Pancreas (tissue), 10 donors: ENCODE data around the gene TRAF3IP3. TPM values are rescaled to one million over a fixed set of nuclear protein-coding genes. Genes with fewer than 3 reads are reported as not detected.

ENCODE experiments used
- ATAC-seq, 4 donors: fragments of 200-7000 bp; cut with Tn5 transposase; one replicate each; pipeline versions ENCODE4 v1.8.0 to v1.9.1; 2020; ENCODE audit warnings: mild to moderate bottlenecking in 4 of 4, moderate library complexity in 4 of 4
- DNase-seq, 6 donors: peaks; one replicate each; pipeline ENCODE4 v3.0.0-alpha.2; 2020
- FAIRE-seq: peaks from 2 replicates; lab custom pipeline; 2012; peaks lifted over from hg19 to GRCh38; lab: Jason Lieb, UNC
- H3K27ac ChIP-seq, 4 donors: fragments of 200-600 bp; sonication (generic); 1 replicate in 3 of 4; 2 replicates in 1 of 4; pipeline versions ENCODE4 v1.5.0 to v1.8.0; 2020
- H3K27me3 ChIP-seq, 4 donors: fragments of 200-600 bp; one replicate each; pipeline ENCODE4 v1.8.0; 2021
- H3K36me3 ChIP-seq, 3 donors: fragments of 200-600 bp; sonication (generic) in 1 of 3; one replicate each; pipeline versions ENCODE4 v1.5.0 to v1.8.0; 2020 to 2021
- H3K4me1 ChIP-seq, 3 donors: fragments of 200-600 bp; one replicate each; pipeline ENCODE4 v1.8.0; 2021
- H3K4me3 ChIP-seq, 4 donors: fragments of 200-600 bp; sonication (generic) in 2 of 4; one replicate each; pipeline versions ENCODE4 v1.5.0 to v1.8.0; 2020 to 2021
- H3K9me3 ChIP-seq, 4 donors: fragments of 200-600 bp; one replicate each; pipeline ENCODE4 v1.8.0; 2021
- CTCF ChIP-seq, 4 donors: fragments of 200-600 bp; sonication (generic) in 3 of 4; IDR thresholded peaks; one replicate each; pipeline versions ENCODE4 v1.5.0 to v1.8.0; 2021; ENCODE audit warnings: antibody characterized with exemption in 4 of 4
- WGBS, 2 donors: extraction: QIAGEN DNeasy Blood & Tissue Kit; methylation state at CpG; one replicate each; pipeline ENCODE4 v1.1.7; 2013; 5-methylcytosine and 5-hydroxymethylcytosine counted together
- intact Hi-C, 3 donors: fragments of 100-400 bp; cut with DNase I; formaldehyde crosslinking; loops; one replicate each; pipeline versions ENCODE4 v1.11.1 to v1.14.2; 2022
- polyA plus RNA-seq, 2 donors: library from polyadenylated mRNA; stranded (reverse); fragments of 200-250 nt; gene quantifications; one replicate each; pipeline ENCODE4 v1.2.3, GENCODE V29; 2013
- total RNA-seq, 6 donors: library from RNA; stranded (reverse); fragmentation: NEBNext Ultra II Directional in 4 of 6; extraction: Animal tissue kit (Norgen Biotek cat#: 25700) in 4 of 6; gene quantifications; one replicate each; pipeline versions ENCODE4 v1.2.1 to v1.2.4, GENCODE V29; 2021 to 2023
- donor health status: healthy with polysubstance abuse.
- donor health status: DM: no; HTN: no; CAD: no; lungs with moderate emphysema.
- donor health status: DM: no; HTN: no; CAD: no.
- donor health status: control.
- donor health status: control.
- donor health status: Bipolar disorder and iron deficiency.
- donor health status: DM: yes; HTN: yes; CAD: no.
- donor health status: DM: no; HTN: no; CAD: no.
- donor health status: DM: no; HTN: no; CAD: no.
- donor health status: DM: yes; HTN: yes; CAD: no.

The TRAF3IP3 gene
- total and polyA plus RNA-seq, 8 donors: 0.42 to 5.5 (median 1.5) TPM

DNA sequence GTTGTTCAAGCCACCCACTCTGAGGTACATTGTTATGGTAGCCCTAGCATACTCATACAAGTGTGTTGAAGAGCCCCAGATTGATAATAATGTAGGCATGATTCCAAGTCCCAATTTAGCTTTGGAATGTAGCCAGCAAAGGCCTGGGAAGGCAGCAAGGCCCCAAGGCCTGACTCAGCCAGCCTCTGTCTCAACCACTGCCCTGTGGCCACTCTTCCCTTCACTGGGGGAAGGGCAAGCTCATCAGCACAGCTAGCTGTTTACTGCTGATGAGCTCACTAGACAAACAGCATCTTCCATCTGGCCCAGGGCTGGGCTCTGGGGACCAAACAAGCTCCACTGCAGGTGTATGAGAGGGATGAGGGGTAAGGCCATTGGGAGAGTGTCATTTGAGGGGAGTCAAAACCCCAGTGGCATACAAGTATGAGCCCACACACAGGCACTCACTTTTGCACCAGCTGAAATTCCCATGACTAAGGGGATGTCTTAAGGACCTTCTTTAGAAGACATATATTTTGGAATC lies 52.3 kb downstream of the TRAF3IP3 start:
- DNase-seq (no peak), ATAC-seq (no peak), FAIRE-seq (no peak)
- intact Hi-C loops: no loop called here
- H3K27me3 ChIP-seq: no peaks in the 10 kb centered on the region
- no peak overlapping the region for H3K4me3 ChIP-seq
- no peaks in the 10 kb centered on the region for H3K36me3 ChIP-seq
- no peaks in the 10 kb centered on the region for H3K9me3 ChIP-seq
- H3K4me1 ChIP-seq: peaks cover 6 to 17% (median 14%) of the 10 kb centered on the region in 3 donors
- no peak for TF ChIP-seq CTCF (IDR thresholded peaks at IDR 0.05)
- no peak overlapping the region for H3K27ac ChIP-seq

GRCh38 chr1:209809611-209810010 lies 53.8 kb downstream of the TRAF3IP3 start:
- H3K36me3 ChIP-seq: no peaks in the 10 kb centered on the region
- H3K27me3 ChIP-seq: no peaks in the 10 kb centered on the region
- H3K27ac ChIP-seq: no peak overlapping the region
- WGBS, 2 donors: 77 to 83% methylated on average over 4 of the region's 4 CpGs
- H3K9me3 ChIP-seq: no peaks in the 10 kb centered on the region
- no peak for TF ChIP-seq CTCF (IDR thresholded peaks at IDR 0.05)
- intact Hi-C loops: no loop called here
- H3K4me3 ChIP-seq: no peak overlapping the region
- peaks cover 0 to 7% (median 3%) of the 10 kb centered on the region in 3 donors for H3K4me1 ChIP-seq
- FAIRE-seq: no peak
- no peak for ATAC-seq
- no peak for DNase-seq

GRCh38 chr1:209810783-209811182 lies 54.9 kb downstream of the TRAF3IP3 start:
- 65 to 81% methylated on average over 5 of the region's 5 CpGs for WGBS, 2 donors
- FAIRE-seq: no peak

DNA sequence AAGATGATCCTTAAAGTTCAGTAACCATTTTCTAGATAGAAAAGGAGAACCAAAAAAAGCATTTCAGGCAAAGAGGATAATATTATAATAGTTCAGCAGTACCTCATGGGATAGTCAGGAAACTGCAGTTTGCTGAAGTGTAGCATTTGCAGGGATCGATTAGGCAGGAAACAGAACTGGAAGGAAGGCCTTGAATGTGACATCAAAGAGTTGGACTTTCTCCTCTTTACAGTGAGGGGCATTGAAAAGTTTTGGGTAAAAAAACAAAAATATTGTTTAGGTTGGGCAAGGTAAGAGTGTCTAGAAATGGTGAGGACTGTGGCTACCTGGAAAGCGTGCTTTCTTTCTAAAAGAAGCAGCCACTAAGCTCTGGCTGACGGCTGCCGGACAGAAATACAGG lies 58.0 kb downstream of the TRAF3IP3 start:
- Histone ChIP-seq H3K4me3 (no peak overlapping the region), H3K4me1 (no peaks in the 10 kb centered on the region), H3K27ac (no peak overlapping the region), H3K27me3 (no peaks in the 10 kb centered on the region), H3K9me3 (no peaks in the 10 kb centered on the region), H3K36me3 (no peaks in the 10 kb centered on the region)
- intact Hi-C loops: no loop called here
- DNase-seq (no peak), FAIRE-seq (no peak), ATAC-seq (no peak)
- TF ChIP-seq CTCF (IDR thresholded peaks at IDR 0.05): no peak
- WGBS, 2 donors: 81 to 83% methylated on average over 4 of the region's 4 CpGs

More at GRCh38 chr1:209810783-209811182, 54.9 kb downstream of the TRAF3IP3 start:
- H3K27ac ChIP-seq: no peak overlapping the region
- H3K36me3 ChIP-seq: no peaks in the 10 kb centered on the region
- no peak overlapping the region for H3K4me3 ChIP-seq
- intact Hi-C loops: no loop called here
- ATAC-seq (no peak), DNase-seq (no peak)
- H3K4me1 ChIP-seq: peaks cover 0 to 6% (median 0%) of the 10 kb centered on the region in 3 donors
- TF ChIP-seq CTCF (IDR thresholded peaks at IDR 0.05): no peak
- H3K9me3 ChIP-seq: no peaks in the 10 kb centered on the region
- no peaks in the 10 kb centered on the region for H3K27me3 ChIP-seq

DNA sequence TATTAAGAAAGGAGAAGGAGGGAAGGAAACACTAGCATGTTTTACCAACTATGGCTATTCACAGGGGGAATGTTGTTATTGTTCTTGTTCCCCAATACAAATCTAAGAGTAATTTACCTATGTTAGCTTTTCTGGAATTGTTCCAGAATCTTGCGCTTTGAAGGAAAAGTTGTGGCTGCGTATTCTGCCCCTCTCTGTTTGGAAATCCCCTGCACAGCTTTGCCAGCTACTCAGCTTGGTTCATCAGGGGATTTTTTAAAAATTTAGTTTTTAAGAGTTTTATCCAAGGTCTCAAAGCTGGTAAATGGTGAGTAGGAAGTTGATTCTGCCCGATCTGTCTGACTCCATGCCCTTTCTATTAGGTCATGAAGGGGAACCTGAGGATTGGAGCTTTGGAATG lies 59.6 kb downstream of the TRAF3IP3 start:
- 65 to 66% methylated on average over 3 of the region's 3 CpGs for WGBS, 2 donors
- Histone ChIP-seq H3K27me3 (no peaks in the 10 kb centered on the region), H3K4me1 (no peaks in the 10 kb centered on the region), H3K9me3 (no peaks in the 10 kb centered on the region), H3K27ac (peak overlapping the region in 2 of 4 donors; percentile 9 to 33), H3K36me3 (no peaks in the 10 kb centered on the region), H3K4me3 (no peak overlapping the region)
- ATAC-seq (peak in 1 of 4 donors; percentile 39), FAIRE-seq (no peak), DNase-seq (no peak)
- TF ChIP-seq CTCF (IDR thresholded peaks at IDR 0.05): no peak
- intact Hi-C loops: no loop called here
